H1 (cell line): Measurements from ENCODE around the gene ZMYM2. TPM values are rescaled to one million over a fixed set of nuclear protein-coding genes. Genes with fewer than 3 reads are reported as not detected.
A peak's percentile ranks its signal among the peaks of the same experiment; 100 is the strongest.

Experiments used
- CTCF ChIA-PET: fragments of 300-600 bp; sonication (Branson Sonifier 250); formaldehyde crosslinking; loops from one replicate; lab custom pipeline; 2021; ENCODE audit not compliant: partially characterized antibody; lab: Charles Lee
- POLR2A ChIA-PET: fragments of 300-600 bp; sonication (Branson Sonifier 250); formaldehyde crosslinking; loops from one replicate; lab custom pipeline; 2021; ENCODE audit warnings: inconsistent platforms; ENCODE audit not compliant: partially characterized antibody; lab: Charles Lee
- DNase-seq, 2 experiments: peaks; one replicate each; pipeline versions ENCODE4 v3.0.0 to v3.0.0-alpha.2; 2010 to 2022; ENCODE audit warnings: low spot score in 2 of 2, low read depth in 1 of 2, mixed read lengths in 1 of 2
- FAIRE-seq: peaks from 2 replicates; lab custom pipeline; 2011; peaks lifted over from hg19 to GRCh38; lab: Jason Lieb, UNC
- H2AFZ ChIP-seq: 2 replicates; pipeline ENCODE4 v1.8.1; 2012; ENCODE audit warnings: low read length, inconsistent platforms
- H2AK5ac ChIP-seq: 2 replicates; pipeline ENCODE4 v1.6.1; 2013; ENCODE audit warnings: low read depth, low read length
- H2BK120ac ChIP-seq: replicated peaks from 2 replicates; pipeline ENCODE3; 2013; ENCODE audit warnings: low read depth, low read length, inconsistent platforms
- H2BK12ac ChIP-seq: 2 replicates; pipeline ENCODE4 v1.6.1; 2013; ENCODE audit warnings: low read depth, low read length
- H2BK15ac ChIP-seq: 2 replicates; pipeline ENCODE4 v1.6.1; 2013; ENCODE audit warnings: low read length
- H2BK20ac ChIP-seq: 2 replicates; pipeline ENCODE4 v1.6.1; 2013; ENCODE audit warnings: low read length
- H2BK5ac ChIP-seq: 2 replicates; pipeline ENCODE4 v1.6.1; 2013; ENCODE audit warnings: low read depth, low read length
- H3K14ac ChIP-seq: 2 replicates; pipeline ENCODE4 v1.6.1; 2013; ENCODE audit warnings: inconsistent platforms; ENCODE audit not compliant: insufficient read length
- H3K18ac ChIP-seq: 2 replicates; pipeline ENCODE4 v1.6.1; 2013; ENCODE audit warnings: low read length; ENCODE audit errors: extremely low read depth
- H3K23ac ChIP-seq: 2 replicates; pipeline ENCODE4 v1.6.1; 2013; ENCODE audit warnings: inconsistent platforms; ENCODE audit not compliant: insufficient read length
- H3K23me2 ChIP-seq: 2 replicates; pipeline ENCODE4 v1.6.1; 2013; ENCODE audit warnings: low read depth, low read length
- H3K27ac ChIP-seq: 2 replicates; pipeline ENCODE4 v1.6.1; 2011; ENCODE audit warnings: low read depth, low read length, inconsistent platforms
- H3K27me3 ChIP-seq, 4 experiments: replicated peaks in 1 of 4; 1 replicate in 1 of 4; 2 replicates in 3 of 4; pipeline versions ENCODE4 v1.6.1 to v1.8.1; 2011 to 2013; ENCODE audit warnings: low read length in 3 of 4, mild to moderate bottlenecking in 3 of 4, inconsistent platforms in 2 of 4, mixed read lengths in 2 of 4, moderate library complexity in 1 of 4; ENCODE audit not compliant: control insufficient read depth in 3 of 4, insufficient read depth in 3 of 4; ENCODE audit errors: extremely low read depth in 1 of 4
- H3K36me3 ChIP-seq, 4 experiments: 2 replicates each; pipeline versions ENCODE4 v1.6.1 to v1.8.1; 2011 to 2013; ENCODE audit warnings: mild to moderate bottlenecking in 4 of 4, low read length in 3 of 4, moderate library complexity in 2 of 4, control low read depth in 1 of 4, inconsistent platforms in 1 of 4; ENCODE audit not compliant: insufficient read depth in 4 of 4, control insufficient read depth in 2 of 4
- H3K4ac ChIP-seq: replicated peaks from 2 replicates; pipeline ENCODE3; 2013; ENCODE audit warnings: low read length, low read depth, mixed read lengths, inconsistent platforms; ENCODE audit not compliant: insufficient read length
- H3K4me1 ChIP-seq, 4 experiments: replicated peaks in 1 of 4; 1 replicate in 1 of 4; 2 replicates in 3 of 4; pipeline versions ENCODE4 v1.6.1 to v1.8.1; 2011 to 2013; ENCODE audit warnings: low read length in 3 of 4, inconsistent platforms in 2 of 4, mixed read lengths in 1 of 4; ENCODE audit not compliant: insufficient read depth in 4 of 4, control insufficient read depth in 3 of 4
- H3K4me2 ChIP-seq, 2 experiments: 2 replicates each; pipeline versions ENCODE4 v1.6.1 to v1.8.1; 2011 to 2013; ENCODE audit warnings: low read depth in 2 of 2, low read length in 2 of 2, control low read depth in 1 of 2, inconsistent platforms in 1 of 2, mild to moderate bottlenecking in 1 of 2; ENCODE audit not compliant: insufficient read depth in 1 of 2
- H3K4me3 ChIP-seq, 4 experiments: fragments of 200-600, 300-600 bp in 1 of 4; sonication (generic), shearing (Covaris generic), sonication (Bioruptor Twin) in 1 of 4; 2 replicates each; pipeline versions ENCODE4 v1.5.1 to v1.8.1; 2011 to 2016; ENCODE audit warnings: low read length in 4 of 4, low read depth in 3 of 4, control low read depth in 2 of 4, inconsistent platforms in 2 of 4, mild to moderate bottlenecking in 2 of 4, mixed read lengths in 1 of 4, moderate library complexity in 1 of 4; ENCODE audit not compliant: insufficient read depth in 2 of 4; ENCODE audit errors: extremely low read depth in 1 of 4
- H3K56ac ChIP-seq: replicated peaks from 2 replicates; pipeline ENCODE3; 2013; ENCODE audit warnings: low read depth, mild to moderate bottlenecking, mixed read lengths, low read length, inconsistent platforms; ENCODE audit not compliant: insufficient read length
- H3K79me1 ChIP-seq: 2 replicates; pipeline ENCODE4 v1.6.1; 2013; ENCODE audit warnings: low read depth, low read length, control low read depth
- H3K79me2 ChIP-seq, 2 experiments: 2 replicates each; pipeline versions ENCODE4 v1.6.1 to v1.8.1; 2012 to 2013; ENCODE audit warnings: low read length in 2 of 2, mild to moderate bottlenecking in 2 of 2, inconsistent platforms in 1 of 2; ENCODE audit not compliant: insufficient read depth in 2 of 2, control insufficient read depth in 1 of 2
- H3K9ac ChIP-seq, 4 experiments: replicated peaks in 1 of 4; 1 replicate in 1 of 4; 2 replicates in 3 of 4; pipeline versions ENCODE4 v1.6.1 to v1.8.1; 2011 to 2013; ENCODE audit warnings: low read depth in 3 of 4, low read length in 3 of 4, control low read depth in 2 of 4, mild to moderate bottlenecking in 2 of 4, moderate library complexity in 2 of 4, inconsistent platforms in 1 of 4; ENCODE audit errors: extremely low read depth in 1 of 4
- H3K9me3 ChIP-seq, 2 experiments: 2 replicates each; pipeline versions ENCODE4 v1.6.1 to v1.8.1; 2012 to 2013; ENCODE audit warnings: mild to moderate bottlenecking in 2 of 2, moderate library complexity in 2 of 2, control low read depth in 1 of 2, inconsistent platforms in 1 of 2, low read depth in 1 of 2, low read length in 1 of 2, mixed read lengths in 1 of 2; ENCODE audit not compliant: insufficient read depth in 2 of 2
- H4K20me1 ChIP-seq, 2 experiments: replicated peaks in 1 of 2; 2 replicates each; pipeline versions ENCODE3 to v1.8.1; 2011 to 2013; ENCODE audit warnings: inconsistent platforms in 2 of 2, low read length in 2 of 2, mild to moderate bottlenecking in 1 of 2; ENCODE audit not compliant: insufficient read depth in 2 of 2, control insufficient read depth in 1 of 2
- H4K5ac ChIP-seq: 2 replicates; pipeline ENCODE4 v1.6.1; 2013; ENCODE audit warnings: low read length, low read depth, mixed read lengths, inconsistent platforms; ENCODE audit not compliant: insufficient read length
- H4K8ac ChIP-seq: 2 replicates; pipeline ENCODE4 v1.8.0; 2013; ENCODE audit warnings: mild to moderate bottlenecking, moderate library complexity, low read length, inconsistent platforms; ENCODE audit not compliant: insufficient read depth; ENCODE audit errors: extremely low read depth
- H4K91ac ChIP-seq: replicated peaks from 2 replicates; pipeline ENCODE3; 2013; ENCODE audit warnings: low read length, mixed read lengths, inconsistent platforms; ENCODE audit not compliant: insufficient read length
- ATF2 ChIP-seq: IDR thresholded peaks from 2 replicates; pipeline ENCODE4 v1.6.1; 2012; ENCODE audit warnings: low read length, inconsistent platforms
- CBX5 ChIP-seq: fragments of 300-800, 300-1000 bp; sonication (generic); IDR thresholded peaks from 2 replicates; pipeline ENCODE4 v1.7.1; 2016; ENCODE audit warnings: antibody characterized with exemption, low read length, low read depth
- POU5F1 ChIP-seq: IDR thresholded peaks from 2 replicates; pipeline ENCODE4 v1.6.1; 2011; ENCODE audit warnings: low read depth, mild to moderate bottlenecking, low read length, moderate library complexity
- RAD21 ChIP-seq, 2 experiments: IDR thresholded peaks in 1 of 2; conservative IDR thresholded peaks in 1 of 2; 2 replicates each; pipeline ENCODE4 v1.6.1; 2011; ENCODE audit warnings: low read depth in 2 of 2, low read length in 2 of 2, improper control_type of control experiment in 1 of 2, inconsistent platforms in 1 of 2, mild to moderate bottlenecking in 1 of 2, moderate library complexity in 1 of 2
- WGBS, 2 experiments: shearing (Covaris generic) in 1 of 2; methylation state at CpG; one replicate each; pipeline versions ENCODE4 v1.1.6 to v1.1.7; 2013 to 2015; ENCODE audit warnings: low lambda C conversion rate in 2 of 2, mixed read lengths in 2 of 2, inconsistent platforms in 1 of 2, low coverage in 1 of 2, missing lambda C conversion rate in 1 of 2; ENCODE audit not compliant: insufficient replicate concordance in 2 of 2, insufficient coverage in 1 of 2, insufficient read length in 1 of 2; ENCODE audit errors: extremely low coverage in 1 of 2, missing lambda C conversion rate in 1 of 2; 5-methylcytosine and 5-hydroxymethylcytosine counted together
- polyA plus RNA-seq, 7 experiments: library from polyadenylated mRNA; depleted of rRNA in 3 of 7; stranded (reverse) in 5 of 7; unstranded in 2 of 7; fragments of >200 nt in 5 of 7; fragments of 200-250 nt in 2 of 7; gene quantifications; 1 replicate in 5 of 7; 2 replicates in 1 of 7; 4 replicates in 1 of 7; pipeline versions ENCODE4 v1.2.1 to v1.2.3, GENCODE V29; 2011 to 2013; ENCODE audit warnings: missing spikeins in 2 of 7, mixed read lengths in 2 of 7
- total RNA-seq: library from RNA; stranded (reverse); fragmentation: NEBNext Ultra II Directional; extraction: Animal tissue kit (Norgen Biotek cat#: 25700); gene quantifications from 2 replicates; pipeline ENCODE4 v1.2.1, GENCODE V29; 2021

ZMYM2 gene
- total and polyA plus RNA-seq, 2 of the 8 experiments (the other 6 are each of a cell fraction or from before 2014, with no cell fraction given): 41.2 to 159 TPM

- Histone ChIP-seq H2BK12ac (no peak overlapping the region), H3K23ac (no peak overlapping the region), H3K79me1 (no peaks in the 10 kb centered on the region), H3K79me2 (no peaks in the 10 kb centered on the region), H4K20me1 (no peaks in the 10 kb centered on the region), H2AK5ac (no peak overlapping the region), H2BK20ac (no peak overlapping the region), H4K91ac (no peak overlapping the region), H3K4me3 (no peak overlapping the region), H3K14ac (no peak overlapping the region), H2AFZ (0 out of 2 replicates have a peak overlapping the region, but pooled peaks have one; percentile 47), H2BK5ac (no peak overlapping the region), H3K9ac (no peak overlapping the region), H3K56ac (no peak overlapping the region), H2BK120ac (no peak overlapping the region), H3K27me3 (no peaks in the 10 kb centered on the region; a peak in 2 of 7 replicates)
- no peak for FAIRE-seq
- ChIA-PET POLR2A (no interaction called here), CTCF (interaction anchor here (1.5 kb wide), 1 partner anchor 17 kb away, joined by 4 read pairs; no protein-coding TSS in a partner anchor)
- no peak for DNase-seq
- no peak for TF ChIP-seq ATF2
- TF ChIP-seq CBX5: no peak
- TF ChIP-seq POU5F1: no peak
- TF ChIP-seq RAD21 (IDR thresholded peaks at IDR 0.05 in 1 of 2, conservative IDR thresholded peaks at IDR 0.05 in 1 of 2; ENCODE audit: low read depth in 2 of 2, low read length in 2 of 2): no peak
- TF ChIP-seq, all 59 proteins: peak for 0
- Histone ChIP-seq H3K23me2 (peaks cover 7% of the 10 kb centered on the region; the same call in 1 of the 2 replicates), H3K18ac (no peak overlapping the region), H3K4ac (no peak overlapping the region), H4K8ac (no peak overlapping the region; the same call in 1 of the 2 replicates), H2BK15ac (no peak overlapping the region), H4K5ac (no peak overlapping the region), H3K9me3 (no peaks in the 10 kb centered on the region), H3K36me3 (no peaks in the 10 kb centered on the region), H3K27ac (no peak overlapping the region), H3K4me1 (peaks cover 0 to 5% (median under 1%) of the 10 kb centered on the region in 4 experiments; a peak in 3 of 7 replicates), H3K4me2 (no peak overlapping the region)
- 89% methylated on average over 10 of the region's 10 CpGs; no CpG with 5 or more reads in 1 of the 2 experiments for WGBS, 2 experiments
These were observed 155.6 kb downstream of the ZMYM2 start for GRCh38 chr13:20114066-20114610.
